Endodermal cell (in vitro differentiated cells): ENCODE measurements around the gene SFXN1. TPM values are rescaled to one million over a fixed set of nuclear protein-coding genes. Genes with fewer than 3 reads are reported as not detected.
"Not testable (repeated sequence)": the region's sequence is repeated elsewhere in the genome, so short reads cannot be mapped to it uniquely, and the experiment has no call there.

Source experiments
- DNase-seq: peaks from one replicate; pipeline ENCODE4 v3.0.0-alpha.2; 2017
- H3K27ac ChIP-seq: 2 replicates; pipeline ENCODE4 v1.5.1; 2013; ENCODE audit warnings: mild to moderate bottlenecking, low read depth, low read length, moderate library complexity
- H3K27me3 ChIP-seq: 2 replicates; pipeline ENCODE4 v1.6.1; 2013; ENCODE audit warnings: mild to moderate bottlenecking, low read length, moderate library complexity; ENCODE audit not compliant: insufficient read depth, control insufficient read depth, poor library complexity, severe bottlenecking
- H3K36me3 ChIP-seq: 2 replicates; pipeline ENCODE4 v1.7.0; 2013; ENCODE audit warnings: mild to moderate bottlenecking, low read length, moderate library complexity; ENCODE audit not compliant: control insufficient read depth, insufficient read depth
- H3K4me1 ChIP-seq: one replicate; pipeline ENCODE4 v1.7.0; 2013; ENCODE audit warnings: low read length; ENCODE audit not compliant: control insufficient read depth, insufficient read depth
- H3K4me3 ChIP-seq: 2 replicates; pipeline ENCODE4 v1.5.1; 2013; ENCODE audit warnings: mild to moderate bottlenecking, low read length, moderate library complexity
- H3K9ac ChIP-seq: 2 replicates; pipeline ENCODE4 v1.6.1; 2013; ENCODE audit warnings: mild to moderate bottlenecking, low read length, moderate library complexity; ENCODE audit not compliant: poor library complexity, severe bottlenecking; ENCODE audit errors: extremely low read depth
- H3K9me3 ChIP-seq: 2 replicates; pipeline ENCODE4 v1.6.1; 2013; ENCODE audit warnings: mild to moderate bottlenecking, low read length, moderate library complexity; ENCODE audit not compliant: control insufficient read depth
- H3K27ac Mint-ChIP-seq: 2 replicates; pipeline ENCODE4 v1.8.0; 2020; ENCODE audit warnings: mixed read lengths
- H3K27me3 Mint-ChIP-seq: 2 replicates; pipeline ENCODE4 v1.8.0; 2021; ENCODE audit warnings: mild to moderate bottlenecking, mixed read lengths; ENCODE audit not compliant: insufficient read depth
- H3K36me3 Mint-ChIP-seq: 2 replicates; pipeline ENCODE4 v1.8.0; 2020; ENCODE audit warnings: low read depth, mixed read lengths
- H3K4me1 Mint-ChIP-seq: 2 replicates; pipeline ENCODE4 v1.8.0; 2020; ENCODE audit warnings: mixed read lengths
- H3K4me3 Mint-ChIP-seq: 2 replicates; pipeline ENCODE4 v1.8.0; 2020; ENCODE audit warnings: mild to moderate bottlenecking, moderate library complexity, mixed read lengths
- H3K9me3 Mint-ChIP-seq: 2 replicates; pipeline ENCODE4 v1.8.0; 2020; ENCODE audit warnings: mild to moderate bottlenecking, mixed read lengths
- WGBS, 2 experiments: methylation state at CpG; one replicate each; pipeline versions ENCODE4 v1.1.5 to v1.1.7; 2013; ENCODE audit warnings: missing lambda C conversion rate in 2 of 2, mixed read lengths in 1 of 2; ENCODE audit not compliant: insufficient coverage in 1 of 2, insufficient read length in 1 of 2; 5-methylcytosine and 5-hydroxymethylcytosine counted together
- total RNA-seq, 2 donors: library from RNA; stranded (reverse); fragmentation: NEBNext Ultra II Directional in 1 of 2; extraction: Animal tissue kit (Norgen Biotek cat#: 25700) in 1 of 2; gene quantifications; 2 replicates in 1 of 2; 3 replicates in 1 of 2; pipeline ENCODE4 v1.2.1, GENCODE V29; 2021
- TF ChIP-seq, protein P1 (sequence below): fragments of 200-600 bp; sonication (generic); conservative IDR thresholded peaks from 2 replicates; pipeline ENCODE4 v1.5.0; 2021; ENCODE audit warnings: antibody characterized with exemption, mild to moderate bottlenecking

Gene SFXN1
- total RNA-seq, 2 donors from 2014 or later: 122 to 154 TPM

DNA sequence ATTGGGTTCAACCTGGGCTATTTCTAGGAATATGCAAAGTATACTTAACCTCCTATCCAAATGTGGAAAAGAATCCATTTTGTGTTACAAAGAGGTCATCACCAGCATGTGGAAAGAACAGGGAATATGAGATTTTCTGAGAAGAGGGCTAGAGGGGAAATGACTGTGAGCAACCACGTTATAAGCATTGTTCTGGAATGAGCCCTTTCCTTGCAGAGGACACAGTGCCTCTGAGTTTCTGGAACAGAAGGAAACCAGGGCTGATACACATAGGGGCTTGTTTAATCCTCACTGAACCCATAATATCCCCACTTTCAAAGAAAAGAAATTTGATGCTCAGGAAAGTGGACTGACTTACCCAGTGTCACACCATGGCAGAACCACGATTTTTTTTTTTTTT is 53.0 kb downstream of the SFXN1 start:
- no peak for DNase-seq
- Histone ChIP-seq H3K27me3 (peaks cover 4% of the 10 kb centered on the region), H3K9ac (no peak overlapping the region), H3K27ac (no peak overlapping the region), H3K36me3 (peaks cover 40% of the 10 kb centered on the region), H3K4me1 (no peaks in the 10 kb centered on the region), H3K9me3 (no peaks in the 10 kb centered on the region), H3K4me3 (no peak overlapping the region)
- Mint-ChIP-seq H3K27me3 (peaks cover 10% of the 10 kb centered on the region), H3K4me1 (peaks cover 4% of the 10 kb centered on the region), H3K36me3 (peaks cover 26% of the 10 kb centered on the region), H3K27ac (no peak overlapping the region), H3K4me3 (no peak overlapping the region), H3K9me3 (no peaks in the 10 kb centered on the region)
- 86 to 88% methylated on average over 1 to 2 of the region's 2 CpGs for WGBS, 2 experiments
- TF ChIP-seq, protein P1, sequence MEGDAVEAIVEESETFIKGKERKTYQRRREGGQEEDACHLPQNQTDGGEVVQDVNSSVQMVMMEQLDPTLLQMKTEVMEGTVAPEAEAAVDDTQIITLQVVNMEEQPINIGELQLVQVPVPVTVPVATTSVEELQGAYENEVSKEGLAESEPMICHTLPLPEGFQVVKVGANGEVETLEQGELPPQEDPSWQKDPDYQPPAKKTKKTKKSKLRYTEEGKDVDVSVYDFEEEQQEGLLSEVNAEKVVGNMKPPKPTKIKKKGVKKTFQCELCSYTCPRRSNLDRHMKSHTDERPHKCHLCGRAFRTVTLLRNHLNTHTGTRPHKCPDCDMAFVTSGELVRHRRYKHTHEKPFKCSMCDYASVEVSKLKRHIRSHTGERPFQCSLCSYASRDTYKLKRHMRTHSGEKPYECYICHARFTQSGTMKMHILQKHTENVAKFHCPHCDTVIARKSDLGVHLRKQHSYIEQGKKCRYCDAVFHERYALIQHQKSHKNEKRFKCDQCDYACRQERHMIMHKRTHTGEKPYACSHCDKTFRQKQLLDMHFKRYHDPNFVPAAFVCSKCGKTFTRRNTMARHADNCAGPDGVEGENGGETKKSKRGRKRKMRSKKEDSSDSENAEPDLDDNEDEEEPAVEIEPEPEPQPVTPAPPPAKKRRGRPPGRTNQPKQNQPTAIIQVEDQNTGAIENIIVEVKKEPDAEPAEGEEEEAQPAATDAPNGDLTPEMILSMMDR: no peak

DNA sequence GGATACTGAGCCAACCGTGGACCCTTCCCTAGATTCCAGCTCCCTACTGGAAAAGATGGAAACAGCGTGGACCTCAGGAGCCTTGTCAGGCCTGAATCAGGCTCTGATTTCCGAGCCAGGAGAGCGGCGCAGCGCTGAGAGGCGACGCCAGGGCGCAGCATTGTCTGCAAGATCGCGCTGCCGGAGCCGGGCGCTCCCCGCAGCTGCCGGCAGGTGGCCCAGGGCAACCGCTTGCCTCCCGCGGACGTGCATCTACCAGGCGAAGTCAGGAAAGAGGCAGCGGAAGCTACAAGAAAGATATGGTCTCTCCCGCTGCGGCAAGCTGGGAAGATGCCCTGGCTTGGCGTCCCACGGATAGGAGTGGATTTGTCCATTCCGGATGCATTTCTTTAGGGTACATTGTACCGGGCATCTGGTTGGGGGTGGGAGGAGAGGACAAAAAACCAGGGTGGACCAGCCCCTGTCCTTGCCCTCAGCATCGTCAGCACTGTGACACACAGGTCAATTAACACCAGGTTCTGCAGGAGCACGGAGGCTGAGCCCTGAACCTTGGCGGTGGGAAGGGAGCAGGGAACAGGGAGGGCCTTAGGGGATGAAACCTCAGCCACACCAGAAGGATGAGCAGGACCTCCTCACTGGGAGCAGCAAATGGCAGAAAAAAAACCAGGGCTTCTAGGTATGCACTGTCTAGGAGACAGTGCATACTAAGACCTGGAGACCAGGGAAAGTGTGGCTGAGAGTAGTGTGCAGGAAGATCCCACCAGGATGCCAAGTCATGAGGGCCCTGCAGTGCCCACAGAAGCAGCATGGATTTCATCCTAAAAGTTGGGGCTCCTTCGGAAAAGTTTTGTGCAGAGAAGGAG is 55.9 kb downstream of the SFXN1 start:
- H3K9ac ChIP-seq: no peak overlapping the region
- peak; percentile 97 for DNase-seq
- H3K27ac ChIP-seq: no peak overlapping the region
- peaks cover 8% of the 10 kb centered on the region for H3K36me3 Mint-ChIP-seq
- no peaks in the 10 kb centered on the region for H3K9me3 ChIP-seq
- H3K27ac Mint-ChIP-seq: no peak overlapping the region
- no peaks in the 10 kb centered on the region for H3K9me3 Mint-ChIP-seq
- peaks cover 4% of the 10 kb centered on the region for H3K4me1 Mint-ChIP-seq
- no peaks in the 10 kb centered on the region for H3K4me1 ChIP-seq
- H3K27me3 ChIP-seq: peaks cover 4% of the 10 kb centered on the region
- no peak overlapping the region for H3K4me3 ChIP-seq
- H3K36me3 ChIP-seq: peaks cover 16% of the 10 kb centered on the region
- 8 to 10% methylated on average over 16 to 32 of the region's 32 CpGs for WGBS, 2 experiments
- H3K4me3 Mint-ChIP-seq: peak overlapping the region; percentile 27
- H3K27me3 Mint-ChIP-seq: peaks cover 10% of the 10 kb centered on the region
- TF ChIP-seq, protein P1: peak; percentile 100

DNA sequence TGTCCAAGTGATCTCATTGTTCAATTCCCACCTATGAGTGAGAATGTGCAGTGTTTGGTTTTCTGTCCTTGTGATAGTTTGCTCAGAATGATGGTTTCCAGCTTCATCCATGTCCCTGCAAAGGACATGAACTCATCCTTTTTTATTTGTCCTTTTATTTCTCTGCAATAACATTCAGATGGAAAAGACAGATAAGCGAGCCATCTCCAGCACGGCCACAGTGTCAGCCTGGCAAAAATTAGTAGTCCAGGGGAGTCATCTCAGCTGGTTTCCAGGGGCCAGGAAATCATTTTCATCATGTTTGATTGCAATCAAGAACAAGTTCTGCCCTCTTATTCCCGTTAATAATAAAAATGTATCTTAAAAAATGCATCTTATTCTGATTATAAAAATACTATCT is 57.0 kb downstream of the SFXN1 start:
- H3K4me1 ChIP-seq: not testable (repeated sequence)

More for the DNA sequence above, 57.0 kb downstream of the SFXN1 start:
- not testable (repeated sequence) for H3K9me3 ChIP-seq, H3K36me3 Mint-ChIP-seq, H3K27ac Mint-ChIP-seq, H3K4me3 Mint-ChIP-seq, H3K9ac ChIP-seq, H3K27me3 Mint-ChIP-seq, H3K36me3 ChIP-seq, H3K27ac ChIP-seq, H3K27me3 ChIP-seq, H3K4me3 ChIP-seq, DNase-seq, H3K4me1 Mint-ChIP-seq, H3K9me3 Mint-ChIP-seq
- WGBS, 2 experiments: 89 to 100% methylated on average over 2 of the region's 3 CpGs
